DOHH2 (cell line): ENCODE measurements around the gene PTGES.

Experiments used
- EZH2phosphoT487 ChIP-seq: fragments of 200-600 bp; sonication (generic); IDR thresholded peaks from 2 replicates; pipeline ENCODE4 v1.6.1; 2017; ENCODE audit warnings: borderline replicate concordance, mild to moderate bottlenecking, antibody characterized with exemption, low read length, moderate library complexity, mixed read lengths
- TF ChIP-seq, protein P1 (sequence below): fragments of 200-600 bp; sonication (generic); IDR thresholded peaks from one replicate; pipeline ENCODE4 v1.5.1; 2014; ENCODE audit warnings: antibody characterized with exemption, mild to moderate bottlenecking, low read depth, low read length; ENCODE audit not compliant: poor library complexity, severe bottlenecking

DNA sequence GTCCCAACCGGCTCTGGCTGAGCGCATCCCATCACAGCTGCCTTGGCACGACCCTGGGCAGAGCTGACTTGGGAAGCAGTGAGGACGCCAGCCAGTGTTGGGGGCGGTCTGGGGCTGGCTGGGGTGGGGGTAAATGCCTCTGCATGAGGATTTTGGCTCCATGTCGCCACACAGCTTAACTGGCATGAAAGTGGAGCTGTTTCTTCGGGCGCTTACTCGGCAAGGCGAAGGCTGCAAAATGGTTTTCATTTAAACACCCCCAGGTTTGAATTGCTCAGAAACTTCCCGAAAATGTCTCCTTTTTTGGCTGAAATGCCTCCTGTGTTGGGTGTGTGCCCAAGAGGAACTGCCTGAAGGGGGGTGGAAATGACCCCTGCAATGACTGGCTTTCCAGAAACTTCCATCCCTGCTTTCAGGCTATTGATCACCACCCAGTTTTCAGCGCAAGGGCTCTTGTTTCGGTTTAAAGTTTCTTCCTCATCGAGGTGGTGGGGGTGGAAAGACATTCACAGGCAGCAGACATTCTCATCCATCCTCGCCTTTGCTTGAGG is 38.3 kb downstream of the PTGES start:
- TF ChIP-seq, protein P1, sequence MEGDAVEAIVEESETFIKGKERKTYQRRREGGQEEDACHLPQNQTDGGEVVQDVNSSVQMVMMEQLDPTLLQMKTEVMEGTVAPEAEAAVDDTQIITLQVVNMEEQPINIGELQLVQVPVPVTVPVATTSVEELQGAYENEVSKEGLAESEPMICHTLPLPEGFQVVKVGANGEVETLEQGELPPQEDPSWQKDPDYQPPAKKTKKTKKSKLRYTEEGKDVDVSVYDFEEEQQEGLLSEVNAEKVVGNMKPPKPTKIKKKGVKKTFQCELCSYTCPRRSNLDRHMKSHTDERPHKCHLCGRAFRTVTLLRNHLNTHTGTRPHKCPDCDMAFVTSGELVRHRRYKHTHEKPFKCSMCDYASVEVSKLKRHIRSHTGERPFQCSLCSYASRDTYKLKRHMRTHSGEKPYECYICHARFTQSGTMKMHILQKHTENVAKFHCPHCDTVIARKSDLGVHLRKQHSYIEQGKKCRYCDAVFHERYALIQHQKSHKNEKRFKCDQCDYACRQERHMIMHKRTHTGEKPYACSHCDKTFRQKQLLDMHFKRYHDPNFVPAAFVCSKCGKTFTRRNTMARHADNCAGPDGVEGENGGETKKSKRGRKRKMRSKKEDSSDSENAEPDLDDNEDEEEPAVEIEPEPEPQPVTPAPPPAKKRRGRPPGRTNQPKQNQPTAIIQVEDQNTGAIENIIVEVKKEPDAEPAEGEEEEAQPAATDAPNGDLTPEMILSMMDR, result no peak
- TF ChIP-seq EZH2phosphoT487, result no peak
